Lower leg skin (tissue), 4 donors: ENCODE data around the gene IGFN1. TPM values are rescaled to one million over a fixed set of nuclear protein-coding genes. Genes with fewer than 3 reads are reported as not detected.

Source experiments
- DNase-seq, 2 donors: peaks; one replicate each; pipeline ENCODE4 v3.0.0-alpha.2; 2019; ENCODE audit warnings: low spot score in 2 of 2
- H3K4me3 ChIP-seq: fragments of 200-600 bp; sonication (generic); 2 replicates; pipeline ENCODE4 v1.5.1; 2017; ENCODE audit warnings: mild to moderate bottlenecking, low read depth; ENCODE audit not compliant: poor library complexity, severe bottlenecking
- CTCF ChIP-seq, 3 donors: fragments of 450-650 bp; IDR thresholded peaks; one replicate each; pipeline ENCODE4 v1.5.1; 2016; ENCODE audit warnings: antibody characterized with exemption in 3 of 3, mild to moderate bottlenecking in 3 of 3, moderate library complexity in 2 of 3
- POLR2A ChIP-seq, 2 donors: fragments of 450-650 bp; IDR thresholded peaks; one replicate each; pipeline ENCODE4 v1.6.1; 2016 to 2017; ENCODE audit warnings: antibody characterized with exemption in 2 of 2, mild to moderate bottlenecking in 1 of 2, moderate library complexity in 1 of 2
- WGBS, 2 donors: methylation state at CpG; one replicate each; pipeline ENCODE4 v1.1.5; 2018; 5-methylcytosine and 5-hydroxymethylcytosine counted together
- intact Hi-C: fragments of 100-400 bp; cut with DNase I; formaldehyde crosslinking; loops from one replicate; pipeline ENCODE4 v1.15.0; 2023; ENCODE audit warnings: low total_unique reads
- total RNA-seq, 4 donors: library from RNA; depleted of rRNA; stranded (reverse); fragments of >200 nt; gene quantifications; one replicate each; pipeline ENCODE4 v1.1.0, GENCODE V29; 2016

Gene IGFN1
- total RNA-seq, 4 donors from 2014 or later: 0.32 TPM; not detected in 3

DNA sequence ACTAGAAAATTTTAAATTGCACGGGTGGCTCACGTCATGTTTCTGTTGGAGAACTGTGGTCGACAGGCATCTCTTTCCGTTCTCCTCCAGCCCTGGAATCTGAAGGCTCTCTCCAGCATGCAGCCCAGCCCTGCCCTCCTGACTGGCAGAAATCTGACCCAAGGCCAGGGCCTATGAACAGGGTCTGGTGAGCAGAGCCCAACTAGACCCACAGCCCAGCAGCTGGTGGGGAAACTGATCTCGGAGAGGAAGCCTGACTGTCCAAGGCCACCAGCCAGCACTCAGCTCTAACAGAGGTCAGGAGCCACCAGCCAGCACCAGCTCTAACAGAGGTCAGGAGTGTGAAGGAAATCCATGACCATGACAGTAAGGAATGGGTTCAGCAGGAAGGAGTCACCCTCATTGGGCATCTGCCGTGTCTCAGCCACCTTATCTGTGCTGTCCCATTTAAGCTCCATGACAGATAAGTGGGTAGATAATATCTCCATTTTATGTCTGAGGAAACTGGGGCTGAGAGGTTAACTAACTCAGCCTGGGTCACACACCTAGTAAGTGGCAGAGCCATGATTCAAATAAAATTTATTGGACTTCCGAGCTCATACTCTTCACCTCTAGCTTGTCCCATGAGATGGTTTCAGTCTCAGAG, 72.5 kb downstream of the IGFN1 start:
- intact Hi-C loops: no loop called here
- no peak for TF ChIP-seq POLR2A (IDR thresholded peaks at IDR 0.05)
- H3K4me3 ChIP-seq: no peak overlapping the region
- DNase-seq: peak; percentile 12 to 76
- 87 to 89% methylated on average over 7 of the region's 7 CpGs for WGBS, 2 donors

DNA sequence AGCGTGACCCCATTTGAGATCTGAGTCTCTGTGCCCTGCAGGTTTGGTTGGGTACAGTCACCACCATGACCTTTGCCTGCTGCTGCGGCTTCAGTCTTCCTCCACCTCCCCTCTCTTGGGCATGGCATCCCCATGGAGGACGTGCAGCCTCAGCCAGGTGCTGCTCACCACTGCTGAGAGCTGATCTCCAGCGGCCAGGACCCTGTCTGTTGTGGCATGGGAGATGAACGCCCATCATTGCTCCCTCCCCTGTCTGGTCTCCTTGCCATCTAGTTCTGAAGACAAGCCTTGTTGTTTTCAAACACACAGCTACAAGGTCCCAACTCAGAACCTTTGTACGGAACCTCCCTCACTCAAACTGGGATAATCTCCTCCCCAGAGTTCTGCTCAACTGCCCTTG, 73.4 kb downstream of the IGFN1 start:
- DNase-seq: peak; percentile 11 to 49
- H3K4me3 ChIP-seq: no peak overlapping the region
- intact Hi-C loops: no loop called here
- no peak for TF ChIP-seq POLR2A (IDR thresholded peaks at IDR 0.05)
- no peak for TF ChIP-seq CTCF (IDR thresholded peaks at IDR 0.05)
- 90 to 93% methylated on average over 6 of the region's 6 CpGs for WGBS, 2 donors

DNA sequence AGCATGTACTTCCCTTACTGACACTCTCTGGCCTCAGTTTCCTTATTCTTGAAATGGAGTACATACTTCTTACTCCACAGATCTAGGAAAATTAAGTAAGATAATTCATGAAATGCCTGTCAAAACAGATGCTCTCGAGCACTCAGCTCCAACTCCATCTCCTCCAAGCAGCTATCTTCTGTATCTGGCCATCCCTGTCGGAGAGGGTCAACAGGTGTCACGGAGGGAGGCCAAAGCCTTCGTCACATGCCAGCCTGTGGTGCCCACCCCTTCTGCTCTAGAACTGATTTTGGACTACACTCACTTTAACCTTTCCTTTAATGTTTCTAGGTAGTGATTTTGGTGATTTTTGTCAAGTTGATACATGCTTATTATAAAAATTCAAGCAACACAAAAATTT, 73.9 kb downstream of the IGFN1 start:
- intact Hi-C loops: no loop called here
- H3K4me3 ChIP-seq: no peak overlapping the region
- peak; percentile 6 to 45 for DNase-seq
- WGBS, 2 donors: 92 to 93% methylated on average over 4 of the region's 4 CpGs
- TF ChIP-seq POLR2A (IDR thresholded peaks at IDR 0.05) (no peak), CTCF (IDR thresholded peaks at IDR 0.05) (no peak)

GRCh38 chr1:201265756-201266155, 75.1 kb downstream of the IGFN1 start:
- intact Hi-C loops: no loop called here
- DNase-seq: no peak
- TF ChIP-seq POLR2A (IDR thresholded peaks at IDR 0.05) (no peak), CTCF (IDR thresholded peaks at IDR 0.05) (no peak)
- no peak overlapping the region for H3K4me3 ChIP-seq
- 66 to 81% methylated on average over 3 of the region's 3 CpGs for WGBS, 2 donors

- TF ChIP-seq POLR2A (IDR thresholded peaks at IDR 0.05) (no peak), CTCF (IDR thresholded peaks at IDR 0.05) (no peak)
- no peak overlapping the region for H3K4me3 ChIP-seq
- DNase-seq: no peak
- intact Hi-C loops: no loop called here
Measured at GRCh38 chr1:201266276-201266675, 75.7 kb downstream of the IGFN1 start.

GRCh38 chr1:201266774-201267173, 76.2 kb downstream of the IGFN1 start:
- no peak for TF ChIP-seq POLR2A (IDR thresholded peaks at IDR 0.05)
- DNase-seq: peak; percentile 28 to 68
- no peak overlapping the region for H3K4me3 ChIP-seq
- intact Hi-C loops: no loop called here
- WGBS, 2 donors: 12 to 18% methylated on average over 3 of the region's 3 CpGs
